Measurements from ENCODE around the gene TUBB3. TPM values are rescaled to one million over a fixed set of nuclear protein-coding genes. Genes with fewer than 3 reads are reported as not detected.

Gene TUBB3
- total and polyA plus RNA-seq, 2 of the 4 experiments (the other 2 are of a cell fraction) = 311 to 410 TPM

DNA sequence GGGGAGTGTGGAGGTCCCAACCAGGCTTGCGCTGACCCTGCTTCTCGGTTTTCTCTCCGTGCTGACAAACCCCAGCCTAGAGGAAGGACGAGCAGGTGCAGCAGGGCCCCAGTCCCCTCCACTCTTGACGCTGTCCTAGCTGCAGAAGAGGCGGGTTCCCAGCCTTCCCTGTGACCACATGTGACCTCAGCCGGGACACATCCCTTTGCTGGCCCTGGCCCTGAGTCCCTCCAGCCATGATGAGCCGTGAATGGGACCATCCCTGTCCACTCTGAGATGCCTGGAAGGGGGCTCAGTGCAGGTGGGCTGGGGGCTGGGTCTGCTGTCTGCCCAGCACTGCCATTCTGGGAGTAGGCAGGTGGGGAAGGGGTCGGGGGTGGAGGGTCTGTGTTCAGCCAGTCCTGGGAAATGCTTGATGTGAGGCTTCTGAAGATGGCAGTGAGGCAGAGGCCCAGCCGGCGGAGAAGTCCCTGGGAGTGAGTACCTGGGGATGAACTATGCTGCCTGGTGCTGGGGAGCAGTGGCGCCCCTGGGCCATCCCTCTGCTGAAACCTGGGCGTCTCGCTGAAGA is 1.9 kb upstream of the TUBB3 start (continued):
- no peak for TF ChIP-seq SMC3 (IDR thresholded peaks at IDR 0.05; ENCODE audit: low read depth, low read length)

DNA sequence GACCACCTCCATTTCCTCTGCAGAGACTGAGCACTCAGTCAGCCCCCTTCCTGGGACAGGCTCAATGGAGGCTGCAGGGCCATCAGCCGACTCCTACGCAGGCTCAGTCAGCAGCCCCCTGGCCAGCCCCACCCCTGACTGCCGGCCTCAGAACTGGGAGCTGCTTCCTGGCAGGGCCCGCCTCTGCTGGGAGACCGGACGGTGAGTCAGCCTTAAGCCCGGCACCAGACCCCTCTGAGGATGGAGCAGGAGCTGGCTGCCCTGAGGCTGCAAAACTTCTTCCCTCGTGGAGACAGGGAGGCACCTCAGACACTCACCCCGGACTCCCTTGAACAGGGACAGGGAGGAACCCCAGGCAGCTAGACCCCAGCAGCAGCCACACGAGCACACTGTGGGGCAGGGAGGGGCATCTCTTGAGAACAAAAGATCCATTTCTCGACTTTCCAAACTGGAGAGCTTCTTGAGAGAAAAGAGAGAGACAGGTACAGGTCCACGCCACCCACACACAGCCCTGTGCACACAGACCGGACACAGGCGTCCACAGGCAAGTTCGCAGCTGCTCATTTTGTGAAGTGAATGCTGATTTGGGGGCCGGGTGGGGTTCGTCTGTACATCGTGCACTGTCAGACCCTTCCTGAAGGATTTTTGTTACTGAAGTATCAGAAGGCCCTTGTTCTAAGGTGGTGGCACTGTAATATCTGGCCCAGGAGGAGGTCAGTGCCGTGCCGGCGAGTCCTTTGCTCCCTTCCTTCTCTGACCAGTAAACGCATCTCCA is 1.3 kb upstream of the TUBB3 start:
- Histone ChIP-seq H3K36me3 (ENCODE audit: control insufficient read depth, insufficient read depth, low read length) (no peaks in the 10 kb centered on the region), H2AK5ac (ENCODE audit: low read depth, low read length) (peak overlapping the region; percentile 100), H3K18ac (ENCODE audit: low read depth, low read length) (peak overlapping the region; percentile 96), H4K5ac (ENCODE audit: low read depth, low read length) (peak overlapping the region; percentile 94), H3K27me3 (ENCODE audit: control insufficient read depth, insufficient read depth, low read length) (no peaks in the 10 kb centered on the region), H3K79me1 (ENCODE audit: low read depth in 1 of 2, low read length in 2 of 2) (peaks cover 0 to 69% of the 10 kb centered on the region in 2 experiments; a peak in 3 of 4 replicates), H4K20me1 (ENCODE audit: insufficient read depth, low read length) (peaks cover 32% of the 10 kb centered on the region), H3K9ac (ENCODE audit: low read depth, low read length) (peak overlapping the region; percentile 98), H3K4ac (ENCODE audit: low read depth, low read length) (peak overlapping the region; percentile 100), H3K4me2 (ENCODE audit: low read depth, low read length) (peak overlapping the region; percentile 93), H2BK120ac (ENCODE audit: low read depth, low read length) (peak overlapping the region; percentile 98), H2BK15ac (ENCODE audit: low read depth, low read length) (peak overlapping the region; percentile 92; the same call in 2 of the 3 replicates), H2BK5ac (ENCODE audit: low read depth, low read length, poor library complexity, severe bottlenecking) (peak overlapping the region; percentile 99), H3K56ac (ENCODE audit: extremely low read depth, insufficient read depth, low read length) (peak overlapping the region; percentile 99), H4K8ac (ENCODE audit: low read depth in 2 of 2, low read length in 2 of 2) (peak overlapping the region; percentile 96 to 99), H3K27ac (ENCODE audit: insufficient read depth, low read length) (peak overlapping the region; percentile 98), H2AK9ac (replicated peaks; ENCODE audit: low read depth, low read length, poor library complexity) (peak overlapping the region; percentile 100), H3K9me3 (ENCODE audit: control insufficient read depth, insufficient read depth, low read length) (no peaks in the 10 kb centered on the region), H2BK20ac (ENCODE audit: low read depth, low read length) (peak overlapping the region; percentile 89), H3K14ac (replicated peaks; ENCODE audit: low read depth, low read length) (peak overlapping the region; percentile 99), H3K4me1 (ENCODE audit: control insufficient read depth, insufficient read depth, low read length) (peaks cover 27% of the 10 kb centered on the region), H3K4me3 (ENCODE audit: insufficient read depth, low read depth, low read length) (peak overlapping the region; percentile 83), H2AFZ (replicated peaks; ENCODE audit: low read length, poor library complexity) (peak overlapping the region; percentile 93), H3K23ac (ENCODE audit: low read depth, low read length) (peak overlapping the region; percentile 98), H3K9me1 (ENCODE audit: insufficient read depth, low read length) (peaks cover 20% of the 10 kb centered on the region), H4K91ac (ENCODE audit: insufficient read depth, low read depth, low read length) (peak overlapping the region; percentile 100)
- ATAC-seq (ENCODE audit: low read depth) (peak; percentile 38), DNase-seq (peak; percentile 94)
- ChIA-PET CTCF (interaction anchor here (0.8 to 1.2 kb wide), 3 partner anchors 12 to 26 kb away, joined by 3 to 4 read pairs (median 3); no protein-coding TSS in a partner anchor), POLR2A (ENCODE audit: unreplicated experiment) (interaction anchor here (0.5 kb wide), 1 partner anchor 13 kb away, joined by 5 read pairs; no protein-coding TSS in a partner anchor)
- TF ChIP-seq CHD1 (IDR thresholded peaks at IDR 0.05; ENCODE audit: low read depth, low read length) (no peak), POLR2A (IDR thresholded peaks at IDR 0.05; ENCODE audit: low read depth, low read length) (peak; percentile 89), NFE2L2 (IDR thresholded peaks at IDR 0.05; ENCODE audit: low read depth, low read length) (peak; percentile 9; the same call in 1 of the 2 replicates), SMC3 (IDR thresholded peaks at IDR 0.05; ENCODE audit: low read depth, low read length) (no peak), BHLHE40 (IDR thresholded peaks at IDR 0.05; ENCODE audit: low read depth, low read length) (peak; percentile 60; the same call in 1 of the 2 replicates), MXI1 (IDR thresholded peaks at IDR 0.05; ENCODE audit: borderline replicate concordance, low read depth, low read length) (peak; percentile 62; the same call in 1 of the 2 replicates), MAZ (IDR thresholded peaks at IDR 0.05; ENCODE audit: borderline replicate concordance, low read depth, low read length) (peak; percentile 79; the same call in 1 of the 2 replicates), MAFK (IDR thresholded peaks at IDR 0.05; ENCODE audit: low read depth, low read length) (peak; percentile 34; the same call in 1 of the 2 replicates), RCOR1 (IDR thresholded peaks at IDR 0.05; ENCODE audit: insufficient replicate concordance, low read length) (no peak), RAD21 (IDR thresholded peaks at IDR 0.05; ENCODE audit: low read length) (no peak), FOS (IDR thresholded peaks at IDR 0.05; ENCODE audit: low read depth, low read length) (peak; percentile 82)
- TF ChIP-seq, protein P1, sequence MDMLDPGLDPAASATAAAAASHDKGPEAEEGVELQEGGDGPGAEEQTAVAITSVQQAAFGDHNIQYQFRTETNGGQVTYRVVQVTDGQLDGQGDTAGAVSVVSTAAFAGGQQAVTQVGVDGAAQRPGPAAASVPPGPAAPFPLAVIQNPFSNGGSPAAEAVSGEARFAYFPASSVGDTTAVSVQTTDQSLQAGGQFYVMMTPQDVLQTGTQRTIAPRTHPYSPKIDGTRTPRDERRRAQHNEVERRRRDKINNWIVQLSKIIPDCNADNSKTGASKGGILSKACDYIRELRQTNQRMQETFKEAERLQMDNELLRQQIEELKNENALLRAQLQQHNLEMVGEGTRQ (IDR thresholded peaks at IDR 0.05; ENCODE audit: low read depth, low read length) = no peak
- TF ChIP-seq, protein P2, sequence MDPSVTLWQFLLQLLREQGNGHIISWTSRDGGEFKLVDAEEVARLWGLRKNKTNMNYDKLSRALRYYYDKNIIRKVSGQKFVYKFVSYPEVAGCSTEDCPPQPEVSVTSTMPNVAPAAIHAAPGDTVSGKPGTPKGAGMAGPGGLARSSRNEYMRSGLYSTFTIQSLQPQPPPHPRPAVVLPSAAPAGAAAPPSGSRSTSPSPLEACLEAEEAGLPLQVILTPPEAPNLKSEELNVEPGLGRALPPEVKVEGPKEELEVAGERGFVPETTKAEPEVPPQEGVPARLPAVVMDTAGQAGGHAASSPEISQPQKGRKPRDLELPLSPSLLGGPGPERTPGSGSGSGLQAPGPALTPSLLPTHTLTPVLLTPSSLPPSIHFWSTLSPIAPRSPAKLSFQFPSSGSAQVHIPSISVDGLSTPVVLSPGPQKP (IDR thresholded peaks at IDR 0.05; ENCODE audit: borderline replicate concordance, low read depth, low read length) = no peak
- in situ Hi-C loops (cut with MboI; ENCODE audit: low sequenced_read_pairs) = no loop called here
- WGBS, 2 experiments (ENCODE audit: extremely low coverage in 2 of 2, insufficient read length in 1 of 2) = 0% methylated on average over 8 of the region's 22 CpGs; no CpG with 5 or more reads in 1 of the 2 experiments
- no TSS peak for BruUV-seq (replicated peaks)
- intact Hi-C loops (cut with micrococcal nuclease) = loop anchor here (10.0 kb wide), 1 partner anchor 103 kb away; no protein-coding TSS in a partner anchor
- dilution Hi-C loops (cut with HindIII; ENCODE audit: low sequenced_read_pairs, unreplicated experiment) = no loop called here

Measured in IMR-90 (cell line).